KOPT-K1 (cell line): ENCODE measurements around the gene MC5R.

Experiments used
- H3K27ac ChIP-seq: fragments of 200-600 bp; sonication (generic); 2 replicates; pipeline ENCODE4 v1.5.1; 2016; ENCODE audit warnings: antibody characterized with exemption, mild to moderate bottlenecking, low read depth, low read length; ENCODE audit not compliant: poor library complexity, severe bottlenecking
- H3K36me3 ChIP-seq: fragments of 200-600 bp; sonication (generic); 2 replicates; pipeline ENCODE4 v1.5.1; 2017; ENCODE audit warnings: antibody characterized with exemption, mild to moderate bottlenecking, low read length, moderate library complexity; ENCODE audit not compliant: insufficient read depth
- H3K9me3 ChIP-seq: fragments of 200-600 bp; sonication (generic); 2 replicates; pipeline ENCODE4 v1.5.1; 2017; ENCODE audit warnings: antibody characterized with exemption, low read length, mild to moderate bottlenecking; ENCODE audit not compliant: insufficient read depth, poor library complexity, severe bottlenecking

Gene MC5R

DNA sequence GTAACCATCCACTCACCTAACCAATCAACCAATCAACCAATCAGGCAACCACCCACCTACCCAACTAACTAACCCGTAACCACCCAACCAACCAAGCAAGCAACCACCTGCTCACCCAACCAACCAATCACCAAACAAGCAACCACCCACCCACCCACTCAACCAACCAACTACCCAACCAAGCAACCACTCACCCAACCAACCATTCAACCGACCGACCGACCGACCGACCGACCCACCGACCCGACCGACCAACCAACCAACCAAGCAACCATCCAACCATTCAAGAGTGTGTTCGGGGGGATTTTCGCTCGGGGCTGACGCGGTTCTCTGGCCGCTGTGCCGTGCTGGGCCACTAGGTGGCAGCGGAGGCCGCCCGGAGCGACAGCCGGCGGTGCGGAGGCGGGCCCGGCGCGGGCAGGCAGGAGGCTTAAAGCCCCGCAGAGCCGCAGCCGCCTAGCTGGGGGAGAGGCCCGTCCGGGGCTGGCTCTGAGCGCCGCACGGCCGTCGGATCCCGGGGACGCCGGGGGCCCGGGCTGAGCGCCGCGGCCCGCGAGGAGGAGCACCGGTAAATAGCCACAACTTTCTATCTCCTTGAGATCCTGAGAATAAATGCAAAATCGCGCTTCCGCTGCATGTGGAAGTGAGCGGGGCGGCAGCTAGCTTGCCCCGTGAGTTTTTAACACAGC is at the start of gene MC5R:
Gene MC5R (plus strand): TSS at position 443 of the 689 bp plus-strand sequence. CDS start 1,617 bp downstream, outside the sequence.
- H3K9me3 ChIP-seq = no peaks in the 10 kb centered on the region
- H3K36me3 ChIP-seq = no peaks in the 10 kb centered on the region
- H3K27ac ChIP-seq = no peak within 1 kb of the TSS

DNA sequence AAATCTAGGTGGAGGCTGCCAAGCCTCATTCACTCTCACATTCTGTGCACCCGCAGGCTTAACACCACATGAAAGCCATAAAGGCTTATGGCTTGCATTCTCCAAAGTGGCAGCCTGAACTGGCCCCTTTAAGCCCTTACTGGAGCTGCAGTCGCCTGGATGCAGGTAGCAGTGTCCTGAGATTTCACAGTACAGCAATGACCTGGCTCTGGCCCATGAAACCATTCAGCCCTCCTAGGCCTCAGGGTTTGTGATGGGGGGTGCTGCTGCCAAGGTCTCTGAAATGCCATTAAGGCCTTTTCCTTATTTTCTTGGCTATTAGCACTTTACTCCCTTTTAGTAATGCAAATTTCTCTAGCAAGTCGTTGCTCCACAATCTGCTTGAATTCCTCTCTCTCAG is 48.9 kb upstream of the MC5R start:
- H3K36me3 ChIP-seq = no peaks in the 10 kb centered on the region
- H3K27ac ChIP-seq = no peak overlapping the region
- peaks cover 12% of the 10 kb centered on the region for H3K9me3 ChIP-seq

DNA sequence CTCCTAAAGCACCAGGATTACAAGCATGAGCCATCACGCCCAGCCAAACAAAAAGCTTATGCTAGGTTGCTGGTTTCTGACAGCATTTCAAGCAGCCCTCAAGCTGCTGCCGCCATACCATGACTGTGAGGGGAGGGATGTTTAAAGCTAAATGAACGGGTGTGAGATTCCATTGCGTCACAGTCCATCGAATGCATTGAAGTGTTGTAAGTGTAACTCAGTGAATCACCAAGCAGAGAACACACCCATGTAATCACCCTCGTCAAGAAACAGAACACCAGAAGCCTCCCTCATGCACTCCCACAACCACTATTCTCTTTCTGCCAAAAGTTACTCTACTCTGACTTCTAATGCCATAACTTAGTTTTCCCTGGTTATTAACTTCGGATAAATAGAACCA is 32.8 kb upstream of the MC5R start:
- Histone ChIP-seq H3K9me3 (no peaks in the 10 kb centered on the region), H3K36me3 (no peaks in the 10 kb centered on the region), H3K27ac (no peak overlapping the region)

DNA sequence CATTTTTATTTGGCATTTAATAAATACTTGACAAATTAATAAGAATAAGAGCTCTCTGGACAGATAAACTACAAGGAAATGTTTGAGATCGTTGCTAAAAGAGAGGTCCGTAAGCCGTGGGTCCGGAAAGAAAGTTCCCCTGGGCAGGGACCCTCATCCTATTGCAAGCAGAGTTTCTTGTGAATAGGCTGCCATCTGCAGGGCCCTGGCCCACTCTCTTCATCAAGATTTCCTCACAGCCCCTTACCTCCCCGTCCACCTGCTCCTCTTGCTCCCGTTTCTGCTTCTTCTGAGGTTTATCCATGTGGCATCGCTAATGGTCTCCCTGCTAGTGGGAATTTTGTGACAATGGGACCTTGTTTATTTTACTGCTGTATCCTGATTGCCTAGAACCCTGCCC is 30.1 kb upstream of the MC5R start:
- no peaks in the 10 kb centered on the region for H3K36me3 ChIP-seq
- H3K9me3 ChIP-seq = no peaks in the 10 kb centered on the region
- no peak overlapping the region for H3K27ac ChIP-seq

DNA sequence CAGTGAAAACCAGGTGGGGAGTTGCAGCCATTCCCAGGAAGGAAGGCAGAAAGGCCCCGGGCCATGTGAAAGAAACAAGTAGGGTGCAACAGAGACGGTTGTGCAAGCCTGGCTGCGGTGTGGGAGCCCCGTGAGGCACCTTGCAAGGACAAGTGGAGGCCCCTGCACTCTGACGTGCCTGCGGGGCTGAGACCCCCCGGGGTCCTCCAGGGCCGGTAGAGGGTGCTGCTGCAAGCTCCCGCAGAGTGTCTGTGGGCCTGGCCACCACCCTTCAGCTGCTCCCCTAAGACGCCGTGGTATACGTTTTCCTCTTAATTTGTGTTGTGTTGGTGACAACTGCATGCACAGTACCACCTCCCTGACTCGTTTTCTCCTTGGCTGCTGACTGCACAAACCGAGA is 27.4 kb upstream of the MC5R start:
- H3K9me3 ChIP-seq = no peaks in the 10 kb centered on the region
- H3K27ac ChIP-seq = no peak overlapping the region
- no peaks in the 10 kb centered on the region for H3K36me3 ChIP-seq

DNA sequence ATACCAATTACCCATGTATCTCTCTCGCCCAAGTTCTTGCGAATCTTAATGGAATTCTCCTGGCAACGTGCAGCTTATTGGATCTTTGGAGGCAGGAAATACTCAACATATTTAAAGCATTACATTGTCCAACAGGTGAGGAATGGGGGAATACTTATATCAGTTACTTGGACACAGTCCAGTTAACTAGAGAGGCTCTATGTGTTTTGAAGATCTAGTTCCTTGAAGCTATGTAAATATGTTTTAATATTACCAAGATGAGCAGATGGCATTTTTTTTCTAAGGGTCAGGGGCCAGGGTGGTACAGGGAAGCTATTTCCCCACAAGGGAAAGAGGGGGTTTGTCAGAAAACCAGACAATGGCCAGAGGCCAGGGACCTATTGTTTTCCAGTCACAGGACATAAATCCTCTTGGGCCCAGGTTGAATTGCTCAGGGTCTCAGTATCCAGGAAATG is 26.8 kb upstream of the MC5R start:
- no peak overlapping the region for H3K27ac ChIP-seq

DNA sequence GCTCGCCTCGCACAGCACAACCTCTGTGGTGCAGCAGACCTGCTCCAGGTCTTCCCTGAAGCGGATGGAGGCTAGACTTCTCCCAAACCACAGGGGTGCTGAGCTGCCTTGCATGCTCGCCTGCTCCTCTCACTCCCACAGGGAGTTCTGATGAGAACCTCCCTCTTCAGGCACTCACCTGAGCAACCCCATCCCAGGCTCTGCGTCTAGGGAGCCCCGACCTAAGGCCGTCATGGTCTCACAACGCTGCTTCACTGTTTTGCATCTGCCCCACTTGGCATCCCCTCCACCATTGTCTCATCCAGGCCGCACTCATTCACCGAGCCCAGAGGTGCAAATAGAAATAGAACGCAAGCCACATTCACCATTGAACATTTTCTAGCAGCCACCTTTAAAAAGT is 24.6 kb upstream of the MC5R start:
- Histone ChIP-seq H3K36me3 (no peaks in the 10 kb centered on the region), H3K27ac (no peak overlapping the region), H3K9me3 (no peaks in the 10 kb centered on the region)

More for the DNA sequence above, 26.8 kb upstream of the MC5R start:
- no peaks in the 10 kb centered on the region for H3K9me3 ChIP-seq
- H3K36me3 ChIP-seq = no peaks in the 10 kb centered on the region

DNA sequence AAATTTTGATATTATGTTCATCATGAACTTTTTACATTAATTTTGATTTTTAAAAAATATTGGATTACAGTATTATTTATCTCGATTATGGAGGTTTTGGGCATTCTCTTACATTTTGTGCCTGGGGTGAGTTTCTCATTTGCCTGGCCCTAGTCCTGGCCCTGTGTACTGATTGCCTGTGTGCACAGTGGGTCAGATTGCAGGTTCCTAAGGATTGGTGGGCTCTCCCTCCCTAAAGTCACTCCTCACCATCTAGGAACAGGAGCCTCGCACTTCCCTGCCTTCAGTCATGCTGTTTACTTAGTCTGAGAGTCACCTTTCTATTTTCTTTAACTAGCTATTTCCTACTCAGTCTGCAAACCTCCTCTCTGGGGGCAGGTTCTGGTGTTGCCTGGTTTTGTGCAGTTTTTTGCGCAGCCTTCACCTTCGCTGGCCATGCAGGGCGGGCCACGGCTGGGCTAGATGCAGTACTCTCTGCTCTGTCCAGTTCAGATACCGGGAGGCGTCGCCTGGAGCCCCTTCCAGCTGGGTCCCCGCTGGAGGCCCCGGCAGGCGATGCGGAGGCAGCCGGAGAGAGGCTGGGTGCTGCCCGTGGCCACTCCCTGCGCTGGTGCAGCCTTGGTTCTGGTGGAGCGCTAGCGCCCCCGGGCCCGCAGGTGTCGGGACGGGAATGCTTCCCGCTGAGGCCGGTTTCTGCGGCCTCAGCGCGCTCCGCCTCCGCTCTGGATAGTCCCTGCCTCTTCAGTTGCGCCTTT is 23.3 kb upstream of the MC5R start:
- Histone ChIP-seq H3K27ac (no peak overlapping the region), H3K9me3 (no peaks in the 10 kb centered on the region), H3K36me3 (no peaks in the 10 kb centered on the region)

DNA sequence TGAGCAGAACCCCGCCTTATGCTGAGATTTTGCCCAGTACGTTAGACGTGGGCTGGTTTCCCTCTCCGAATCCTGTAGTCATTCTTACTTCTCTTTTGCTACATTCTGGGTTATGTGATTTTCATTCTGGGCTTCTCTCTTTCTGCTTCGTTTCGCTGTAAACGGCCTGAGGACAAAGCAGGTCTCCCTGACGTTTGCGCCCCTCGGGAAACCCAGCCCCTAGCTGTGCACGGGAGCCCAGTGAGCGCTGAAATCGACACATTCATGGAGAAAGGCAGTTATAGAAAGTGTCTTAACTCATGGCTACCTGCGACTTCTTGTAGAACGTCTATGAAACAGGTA is 22.7 kb upstream of the MC5R start:
- Histone ChIP-seq H3K36me3 (no peaks in the 10 kb centered on the region), H3K27ac (no peak overlapping the region), H3K9me3 (no peaks in the 10 kb centered on the region)

DNA sequence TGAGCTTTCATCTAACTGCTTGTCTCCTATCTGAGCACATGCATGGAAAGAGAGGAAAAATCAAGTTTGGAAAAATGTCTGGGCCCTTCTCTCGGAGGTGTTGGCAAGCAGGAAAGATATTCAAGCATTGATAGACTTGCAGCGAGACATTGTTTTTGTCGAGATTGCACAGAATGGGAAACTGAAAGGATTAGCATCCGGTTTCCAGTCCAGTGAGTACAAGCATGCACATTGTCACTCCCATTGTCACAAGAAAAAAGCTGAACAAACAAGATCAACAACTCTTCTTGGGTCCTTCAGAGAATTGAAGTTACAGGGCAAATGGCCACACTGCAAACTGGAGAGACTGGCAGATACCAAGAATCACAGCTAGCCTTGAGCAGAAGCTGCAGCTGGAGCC is 19.6 kb upstream of the MC5R start:
- H3K36me3 ChIP-seq = no peaks in the 10 kb centered on the region
- no peaks in the 10 kb centered on the region for H3K9me3 ChIP-seq
- H3K27ac ChIP-seq = no peak overlapping the region

DNA sequence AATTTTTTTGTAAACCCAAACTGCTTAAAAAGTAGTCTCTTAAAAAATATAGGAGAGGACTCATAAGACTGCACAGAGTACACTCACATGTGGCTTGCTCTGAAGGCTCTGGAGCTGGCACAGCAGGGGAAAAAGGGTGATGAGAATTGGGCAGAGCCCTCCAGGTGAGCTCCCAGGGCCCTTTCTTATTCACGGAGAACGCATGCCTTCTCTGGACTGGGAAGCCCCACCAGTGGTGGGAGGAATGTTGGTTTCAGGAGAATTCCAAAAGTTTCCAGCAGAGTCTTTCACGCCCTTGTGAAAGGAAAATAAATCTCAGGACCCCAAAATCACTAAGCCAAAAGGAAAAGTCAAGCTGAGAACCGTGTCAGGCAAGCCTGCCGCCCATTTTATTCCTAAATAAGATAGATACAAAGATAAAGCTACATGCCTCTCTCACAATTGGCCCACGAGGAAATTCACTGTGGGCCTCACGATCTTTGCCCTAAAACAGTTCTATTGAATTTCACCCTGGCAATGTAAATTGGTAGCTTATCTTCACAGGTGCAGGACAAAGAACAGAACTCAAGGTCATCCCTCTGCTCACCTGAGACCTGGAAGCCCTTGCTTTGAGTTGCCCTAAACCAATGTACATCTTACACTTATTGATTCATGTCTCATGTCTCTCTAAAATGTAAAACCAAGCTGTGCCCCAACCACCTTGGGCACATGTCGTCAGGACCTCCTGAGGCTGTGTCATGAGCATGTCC is 15.5 kb upstream of the MC5R start:
- H3K9me3 ChIP-seq = no peaks in the 10 kb centered on the region
- no peak overlapping the region for H3K27ac ChIP-seq

DNA sequence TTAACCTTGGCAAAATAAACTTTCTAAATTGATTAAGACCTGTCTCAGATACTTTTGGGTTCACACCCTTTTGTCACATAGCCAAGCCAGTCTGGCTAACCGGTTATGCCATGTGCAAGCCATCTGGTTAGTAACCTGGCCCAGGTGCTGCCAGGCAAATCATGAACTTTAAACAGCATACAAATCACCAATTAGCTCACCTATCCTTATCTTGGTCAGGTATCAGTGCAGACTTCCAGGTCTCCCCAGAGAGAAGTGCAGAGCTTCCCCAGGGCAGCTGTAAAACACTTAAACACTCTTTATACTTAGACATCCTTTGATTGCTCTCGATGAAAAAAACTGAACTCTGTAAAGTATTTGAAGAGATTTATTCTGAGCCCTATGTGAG is 14.9 kb upstream of the MC5R start:
- Histone ChIP-seq H3K36me3 (no peaks in the 10 kb centered on the region), H3K27ac (no peak overlapping the region), H3K9me3 (no peaks in the 10 kb centered on the region)

More for the DNA sequence above, 15.5 kb upstream of the MC5R start:
- no peaks in the 10 kb centered on the region for H3K36me3 ChIP-seq

DNA sequence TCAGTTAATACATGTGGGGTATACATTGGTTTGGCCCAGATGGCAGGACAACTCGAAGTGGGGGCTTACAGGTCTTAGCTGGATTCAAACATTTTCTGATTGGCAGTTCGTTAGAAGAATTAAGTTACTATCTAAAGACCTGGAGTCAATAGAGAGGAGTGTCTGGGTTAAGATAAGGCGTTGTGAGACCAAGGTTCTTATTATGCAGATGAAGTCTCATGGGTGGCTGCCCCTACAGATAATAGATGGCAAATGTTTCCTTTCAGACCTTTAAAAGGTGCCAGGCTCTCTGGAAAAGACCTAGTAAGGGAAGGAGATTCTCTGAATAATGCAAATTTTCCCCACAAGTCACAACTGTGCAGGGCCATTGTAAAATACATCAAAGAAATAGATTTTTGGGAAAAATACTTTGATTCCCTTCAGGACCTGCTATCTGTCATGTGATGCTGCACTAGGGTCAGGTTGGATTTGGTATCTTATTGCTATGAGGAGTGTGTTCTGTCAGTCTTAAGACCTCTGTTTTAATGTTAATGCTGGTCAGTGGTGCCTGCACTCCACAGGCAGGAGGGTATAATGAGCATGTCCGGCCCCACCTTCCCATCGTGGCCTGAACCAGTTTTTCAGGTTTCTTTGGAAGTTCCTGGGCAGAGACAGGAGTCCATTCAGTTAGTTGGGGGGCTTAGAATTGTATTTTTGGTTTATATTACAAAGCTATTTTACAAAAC is 14.3 kb upstream of the MC5R start:
- Histone ChIP-seq H3K36me3 (no peaks in the 10 kb centered on the region), H3K9me3 (no peaks in the 10 kb centered on the region), H3K27ac (no peak overlapping the region)

DNA sequence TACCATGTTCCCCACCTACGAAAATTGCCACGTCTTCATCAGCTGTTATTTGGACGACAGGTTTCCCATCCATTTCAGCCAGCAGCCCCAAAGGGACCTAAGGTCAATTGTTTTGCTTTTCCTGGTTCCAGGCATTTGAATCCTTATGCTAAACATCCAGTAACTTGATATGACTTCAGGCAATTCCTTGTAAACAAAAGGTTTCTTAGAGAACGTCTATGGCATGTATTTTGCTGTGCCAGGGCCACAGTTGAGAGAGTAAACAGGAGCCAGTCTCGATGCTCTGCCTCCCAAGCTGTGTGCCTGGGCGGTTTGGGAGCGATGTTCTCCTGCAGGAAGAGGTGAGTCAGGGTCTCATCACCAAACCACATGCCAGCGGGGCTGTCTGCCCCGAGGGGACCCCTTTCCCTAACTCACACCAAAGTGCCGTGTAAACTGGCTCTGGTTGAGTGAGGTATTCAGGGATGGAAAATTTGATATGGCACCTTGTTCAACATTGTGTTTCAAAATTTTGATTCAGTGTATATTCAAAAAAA is 12.9 kb upstream of the MC5R start:
- Histone ChIP-seq H3K9me3 (no peaks in the 10 kb centered on the region), H3K27ac (no peak overlapping the region), H3K36me3 (no peaks in the 10 kb centered on the region)

DNA sequence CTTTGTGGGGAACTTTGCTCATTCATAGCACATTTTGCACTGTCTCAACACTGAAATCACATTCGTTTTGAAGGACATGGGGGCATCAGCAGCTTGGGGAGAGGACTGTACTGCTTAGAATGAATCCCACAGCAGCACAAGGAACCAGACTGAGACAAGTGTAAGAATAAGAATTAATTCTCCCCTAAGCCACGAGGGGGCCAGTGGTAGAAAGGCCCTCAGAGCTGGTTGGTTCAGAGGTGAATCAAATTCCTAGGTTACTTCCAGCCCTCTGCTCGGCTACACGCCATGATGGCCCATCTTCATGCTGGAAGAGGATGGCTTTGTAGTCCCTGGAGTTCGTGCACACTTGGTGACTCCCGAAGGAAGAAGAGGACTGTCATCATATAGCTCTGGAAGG is 12.0 kb upstream of the MC5R start:
- Histone ChIP-seq H3K9me3 (no peaks in the 10 kb centered on the region), H3K36me3 (no peaks in the 10 kb centered on the region), H3K27ac (no peak overlapping the region)
